NCI-H128 (cell line): Measurements from ENCODE around the gene NOP53.
"Not testable (repeated sequence)": the region's sequence is repeated elsewhere in the genome, so short reads cannot be mapped to it uniquely, and the experiment has no call there.

Source experiments
- DNase-seq: peaks from one replicate; lab custom pipeline; 2025; ENCODE audit not compliant: unreplicated experiment; lab: John Stamatoyannopoulos, UW

NOP53 gene

DNA sequence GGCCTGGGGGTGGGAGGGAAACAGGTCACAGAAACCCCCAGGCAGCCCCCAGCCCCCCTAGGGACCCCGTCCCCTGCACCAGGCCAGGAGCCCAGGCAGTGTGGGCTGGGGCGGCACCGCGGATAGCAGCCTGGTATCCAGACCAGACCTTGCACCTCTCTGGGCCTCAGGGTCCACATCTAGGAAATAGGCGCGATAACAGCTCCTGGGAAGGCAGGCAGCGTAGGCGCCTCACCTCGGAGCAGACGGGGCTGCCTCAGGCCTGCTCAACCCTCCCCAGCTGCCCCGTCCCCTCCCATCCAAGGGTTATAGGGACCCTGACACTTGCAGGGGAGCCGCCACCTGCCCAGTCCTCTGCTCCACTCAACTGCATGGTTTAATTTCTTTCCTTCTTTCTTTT is 58.3 kb downstream of the NOP53 start:
- DNase-seq, result not testable (repeated sequence)

DNA sequence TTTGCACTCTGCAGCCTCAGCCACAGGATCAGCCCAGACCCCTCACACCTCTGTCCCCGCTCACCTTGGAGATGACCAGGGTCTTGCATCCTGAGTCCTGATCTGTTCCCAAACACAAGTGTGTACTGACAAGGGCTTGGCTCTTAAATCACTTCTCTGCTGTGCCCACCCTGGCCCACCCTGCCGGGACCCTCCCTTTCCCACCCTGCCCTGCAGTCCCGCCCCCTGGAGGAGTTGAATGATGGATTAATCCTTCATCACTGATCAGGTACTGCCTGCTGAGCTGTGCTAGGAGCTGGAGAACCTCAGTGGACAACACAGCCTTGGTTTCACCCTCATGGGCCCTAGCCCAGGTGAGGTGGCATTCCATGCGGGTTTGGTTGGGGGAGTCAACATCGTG is 59.1 kb downstream of the NOP53 start, which contains the start of gene TPRX1:
TPRX1 (minus strand) TSS at position 101 of the 400 bp plus-strand sequence; CDS start at position 89, 12 bp downstream.
- not testable (repeated sequence) for DNase-seq

DNA sequence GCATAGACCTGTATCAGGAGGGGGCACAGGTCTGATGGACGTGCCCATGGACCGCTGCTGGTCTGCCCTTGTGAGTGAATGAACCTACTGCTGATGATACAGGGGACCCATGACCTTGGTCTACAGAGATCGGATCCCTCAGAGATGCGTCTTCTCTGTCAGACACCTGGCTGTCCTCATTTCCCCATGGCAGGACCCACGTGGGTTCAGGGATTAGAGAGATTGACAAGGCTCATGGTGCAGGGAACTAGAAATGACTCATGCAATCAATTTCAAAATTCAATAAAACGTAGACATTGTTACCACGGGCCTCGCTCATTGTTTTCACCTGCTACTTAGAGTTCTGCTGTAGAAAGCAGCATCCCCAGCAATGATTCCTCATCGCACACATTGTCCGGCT is 60.0 kb downstream of the NOP53 start:
- no peak for DNase-seq

DNA sequence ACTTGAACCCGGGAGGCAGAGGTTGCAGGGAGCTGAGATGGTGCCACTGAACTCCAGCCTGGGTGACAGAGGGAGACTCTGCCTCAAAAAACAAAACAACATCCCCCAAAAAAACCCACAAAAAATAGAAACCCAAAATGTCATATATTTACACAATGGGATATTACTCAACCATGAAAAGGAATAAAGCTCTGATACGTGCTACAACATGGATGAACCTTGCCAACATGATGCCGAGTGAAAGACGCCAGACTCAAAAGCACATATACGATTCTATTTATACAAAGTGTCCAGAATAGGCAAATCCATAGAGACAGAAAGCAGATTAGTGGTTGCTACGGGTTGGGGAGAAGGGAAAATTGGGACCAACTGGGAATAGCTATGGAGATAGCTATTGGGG is 61.1 kb downstream of the NOP53 start:
- no peak for DNase-seq
